Fibroblast of skin of right quadriceps (primary cell): ENCODE data around the gene ACTRT2.

Experiments used
- DNase-seq: peaks from one replicate; pipeline ENCODE4 v3.0.0-alpha.2; 2013

The ACTRT2 gene

DNA sequence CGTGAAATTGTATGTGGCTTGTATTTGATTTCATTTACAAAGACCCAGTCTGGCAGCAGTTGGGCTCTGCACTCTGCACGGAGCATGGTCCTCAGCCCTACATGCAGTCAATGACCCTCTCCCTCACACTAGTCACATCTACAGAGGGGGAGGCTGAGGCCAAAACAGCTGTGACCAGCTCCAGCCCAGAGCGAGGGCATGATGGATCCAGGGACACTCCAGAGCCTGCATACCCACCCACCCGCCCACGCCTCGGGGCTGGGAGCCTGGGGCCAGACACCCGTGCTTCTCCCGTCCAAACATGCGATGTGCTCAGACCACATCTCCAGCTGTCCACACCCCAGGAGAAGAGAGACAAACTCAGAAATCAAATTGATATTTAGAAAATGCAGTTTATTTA, 33.8 kb downstream of the ACTRT2 start:
- DNase-seq: no peak

DNA sequence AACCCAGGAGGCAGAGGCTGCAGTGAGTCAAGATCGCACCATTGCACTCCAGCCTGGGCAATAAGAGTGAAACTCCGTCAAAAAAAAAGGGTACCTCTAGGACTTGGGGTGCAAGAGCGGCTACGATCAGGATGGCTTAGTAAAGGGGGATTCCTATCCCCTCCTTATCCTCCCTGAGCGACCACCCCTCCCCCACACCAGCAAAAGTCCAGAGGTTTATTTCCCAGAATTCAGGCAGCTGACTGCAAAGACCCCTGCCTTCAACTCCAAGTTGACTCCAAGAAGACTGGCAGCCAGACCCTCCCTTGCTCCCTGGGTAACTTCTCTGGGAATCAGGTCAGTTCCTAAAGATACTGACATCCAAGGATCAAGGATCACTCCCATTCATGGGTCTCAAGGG, 35.4 kb downstream of the ACTRT2 start:
- DNase-seq: no peak

DNA sequence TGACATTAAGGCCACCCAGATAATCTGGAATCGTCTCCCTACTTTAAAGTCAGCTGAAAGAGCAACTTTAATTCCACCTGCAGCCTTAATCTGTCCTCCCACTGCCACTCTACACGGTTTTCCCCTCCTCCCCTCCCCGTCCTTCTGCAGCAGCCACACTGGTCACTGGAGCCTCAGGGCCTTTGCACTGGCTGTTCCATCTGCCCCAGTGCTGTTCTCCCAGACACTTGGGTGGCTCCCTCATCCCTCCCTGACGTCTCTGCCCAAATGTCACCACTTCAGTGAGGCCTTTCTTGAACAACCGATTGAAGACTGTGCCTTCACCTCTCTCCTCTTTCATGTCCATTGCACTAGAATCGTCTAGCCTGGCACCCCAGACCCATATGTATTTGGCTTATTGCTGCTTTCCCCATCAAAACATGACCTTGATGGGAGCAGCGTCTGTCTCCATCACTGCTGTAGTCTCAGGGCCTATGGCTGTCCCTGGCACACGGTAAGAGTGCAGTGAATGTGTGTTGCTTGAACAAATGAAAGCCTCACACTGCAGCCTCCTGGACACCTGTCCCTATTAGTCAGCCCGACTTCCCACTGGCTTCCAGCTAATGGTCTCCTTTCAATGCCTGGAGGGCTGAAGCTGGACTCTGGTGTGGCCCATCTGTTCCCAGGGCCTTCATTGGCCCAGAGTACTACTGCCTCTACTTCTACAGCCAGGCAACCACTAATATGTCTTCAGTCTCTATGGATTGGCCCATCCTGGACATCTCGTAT, 37.2 kb downstream of the ACTRT2 start:
- DNase-seq: no peak

DNA sequence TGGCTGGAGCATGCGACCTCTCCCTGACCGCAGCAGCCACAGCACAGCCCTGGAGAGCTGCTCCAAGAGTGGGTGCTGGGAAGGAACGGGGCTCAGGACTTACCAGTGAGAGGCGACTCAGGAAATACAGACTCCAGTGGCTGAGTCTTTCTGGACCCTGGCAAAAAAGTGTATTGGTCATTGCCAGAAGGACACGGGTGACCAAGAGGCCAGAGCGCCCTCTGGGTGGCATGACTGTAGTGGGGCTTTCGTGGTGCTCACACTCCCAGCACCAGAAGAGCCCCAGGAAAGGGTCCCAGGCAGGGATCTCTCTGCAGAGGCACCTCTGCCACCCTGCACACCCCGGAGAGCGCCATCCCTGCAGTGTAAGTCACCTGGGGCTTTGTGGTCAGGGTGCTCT, 38.9 kb downstream of the ACTRT2 start:
- DNase-seq: no peak

DNA sequence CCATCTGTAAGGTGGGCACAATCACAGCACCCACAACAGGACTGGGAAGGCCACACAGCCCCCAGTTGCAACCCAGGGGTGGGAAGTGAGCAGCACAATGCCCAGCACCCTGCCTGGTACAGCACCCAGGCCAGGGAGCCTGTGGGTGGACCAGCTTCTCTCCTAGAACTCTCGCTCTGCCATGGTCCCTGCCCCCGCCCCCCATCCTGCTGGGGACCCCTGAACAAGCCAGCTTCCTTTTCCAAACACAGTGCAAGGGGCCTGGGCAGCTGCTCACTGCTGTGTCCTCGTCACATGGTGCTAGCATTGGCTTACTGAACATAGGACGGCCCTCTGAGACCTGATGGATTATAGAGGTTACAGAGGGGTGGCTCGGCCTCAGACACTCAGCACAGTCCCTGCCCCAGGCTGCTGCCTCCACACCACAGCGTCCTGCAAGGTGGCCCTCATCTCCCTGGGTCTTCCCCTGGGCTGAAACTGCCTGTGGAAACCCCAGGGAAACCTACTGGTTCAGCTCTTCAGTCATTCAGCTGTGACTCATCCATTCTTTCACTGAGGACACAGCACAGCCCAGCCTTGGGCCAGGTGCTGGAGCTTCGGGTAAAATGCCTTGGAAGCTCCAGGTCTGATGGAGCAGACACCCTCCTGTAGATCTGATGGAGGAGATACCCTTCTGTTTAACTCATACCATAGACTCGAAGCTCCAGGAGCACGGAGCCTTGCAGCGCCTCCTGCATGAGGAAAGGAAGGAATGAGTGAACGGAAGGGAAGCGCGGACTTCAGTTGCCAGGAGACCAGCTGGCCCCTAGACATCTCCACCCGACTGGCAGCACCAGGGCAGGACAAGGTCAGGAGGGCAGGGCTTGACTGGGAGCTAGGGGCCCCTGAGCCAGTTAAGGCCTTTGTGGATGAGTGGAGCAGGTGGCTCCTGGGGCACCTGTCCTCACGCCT, 39.6 kb downstream of the ACTRT2 start:
- no peak for DNase-seq

DNA sequence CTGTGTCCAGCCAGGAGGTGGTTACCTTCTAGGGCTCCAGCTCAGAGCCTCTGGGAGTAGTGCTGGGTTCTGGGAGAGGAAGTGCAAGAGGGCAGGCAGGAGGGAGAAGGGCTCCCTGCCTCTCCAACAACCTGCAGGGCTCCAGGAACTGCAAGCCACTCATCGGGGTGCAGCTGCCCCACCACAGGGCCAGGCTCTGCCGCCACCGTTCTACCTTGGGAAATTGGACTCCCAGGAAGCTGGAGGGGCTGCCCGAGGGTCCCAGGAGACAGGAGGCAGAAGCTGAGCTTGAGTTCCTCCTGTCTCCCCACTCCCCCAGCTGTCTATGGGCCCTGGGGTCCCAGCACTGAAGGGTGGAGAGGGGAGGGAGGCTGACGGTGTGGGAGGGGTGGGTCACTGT, 40.3 kb downstream of the ACTRT2 start:
- DNase-seq: no peak

DNA sequence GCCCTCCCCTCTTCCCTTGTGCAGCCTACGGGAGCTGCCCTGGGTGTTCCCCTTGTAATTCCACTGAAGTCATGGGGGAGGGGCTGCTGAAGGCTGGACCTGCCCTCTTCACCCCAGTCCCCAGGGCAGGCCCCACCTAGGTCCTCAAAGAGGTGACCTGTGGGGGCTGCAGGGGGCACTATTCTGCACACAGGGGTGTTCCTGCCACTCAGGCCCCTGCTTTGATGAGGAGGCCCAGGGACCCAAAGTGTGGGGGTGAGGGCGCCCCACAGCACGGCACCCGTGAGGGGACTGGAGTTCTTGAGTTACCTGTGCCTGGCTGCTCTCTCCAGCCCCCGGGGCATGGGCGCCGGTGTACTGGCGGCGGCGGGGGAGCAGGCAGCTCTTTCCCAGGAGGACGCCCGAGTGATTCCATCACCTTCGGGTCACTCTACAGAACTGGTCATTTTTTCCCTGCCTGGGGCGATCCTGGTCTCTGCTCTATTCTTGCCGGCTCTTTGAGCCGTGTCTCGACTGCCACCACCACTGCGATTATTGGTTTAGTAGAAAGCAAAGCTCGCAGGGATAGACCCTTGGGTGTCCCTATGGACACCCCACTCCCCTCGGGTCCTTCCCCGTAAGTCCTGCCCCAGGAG, 40.8 kb downstream of the ACTRT2 start:
- no peak for DNase-seq

DNA sequence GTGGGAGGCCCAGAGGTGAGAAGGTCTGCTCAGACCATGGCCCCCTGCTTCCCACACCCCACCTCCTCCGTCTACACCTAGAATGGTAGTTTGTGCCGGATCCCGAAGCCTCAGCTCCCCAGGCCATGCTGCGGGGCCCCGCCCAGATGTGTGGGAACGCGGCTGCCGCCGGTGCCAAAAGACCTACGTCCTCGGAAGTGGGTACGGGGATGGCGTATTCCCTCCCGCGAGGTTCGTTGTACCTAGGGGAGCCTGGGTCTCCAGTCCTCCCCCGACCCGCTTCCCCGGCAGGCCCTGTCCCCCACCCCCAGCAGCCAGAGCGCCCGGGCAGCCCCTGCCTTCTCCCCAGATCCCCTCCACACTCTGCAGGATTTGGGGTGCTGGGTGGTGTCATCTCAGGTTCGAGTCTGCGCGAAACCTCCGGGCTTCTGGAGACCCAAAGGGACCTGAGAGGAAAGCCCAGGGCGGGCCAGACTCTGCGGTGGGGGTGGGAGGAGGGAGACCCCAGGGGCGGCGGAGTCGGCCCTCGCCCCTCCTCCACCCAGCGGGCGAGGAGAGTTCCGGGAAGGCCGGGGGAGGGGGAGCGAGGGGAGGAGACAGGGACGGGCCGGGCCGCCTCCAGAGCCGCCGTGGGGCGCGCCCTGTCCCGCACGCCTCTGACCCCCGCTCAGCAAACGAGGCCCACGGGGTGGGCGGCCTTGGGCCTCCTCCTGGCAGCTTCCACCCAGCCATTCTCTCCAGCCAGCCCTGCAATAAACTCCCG, 41.5 kb downstream of the ACTRT2 start:
- no peak for DNase-seq

DNA sequence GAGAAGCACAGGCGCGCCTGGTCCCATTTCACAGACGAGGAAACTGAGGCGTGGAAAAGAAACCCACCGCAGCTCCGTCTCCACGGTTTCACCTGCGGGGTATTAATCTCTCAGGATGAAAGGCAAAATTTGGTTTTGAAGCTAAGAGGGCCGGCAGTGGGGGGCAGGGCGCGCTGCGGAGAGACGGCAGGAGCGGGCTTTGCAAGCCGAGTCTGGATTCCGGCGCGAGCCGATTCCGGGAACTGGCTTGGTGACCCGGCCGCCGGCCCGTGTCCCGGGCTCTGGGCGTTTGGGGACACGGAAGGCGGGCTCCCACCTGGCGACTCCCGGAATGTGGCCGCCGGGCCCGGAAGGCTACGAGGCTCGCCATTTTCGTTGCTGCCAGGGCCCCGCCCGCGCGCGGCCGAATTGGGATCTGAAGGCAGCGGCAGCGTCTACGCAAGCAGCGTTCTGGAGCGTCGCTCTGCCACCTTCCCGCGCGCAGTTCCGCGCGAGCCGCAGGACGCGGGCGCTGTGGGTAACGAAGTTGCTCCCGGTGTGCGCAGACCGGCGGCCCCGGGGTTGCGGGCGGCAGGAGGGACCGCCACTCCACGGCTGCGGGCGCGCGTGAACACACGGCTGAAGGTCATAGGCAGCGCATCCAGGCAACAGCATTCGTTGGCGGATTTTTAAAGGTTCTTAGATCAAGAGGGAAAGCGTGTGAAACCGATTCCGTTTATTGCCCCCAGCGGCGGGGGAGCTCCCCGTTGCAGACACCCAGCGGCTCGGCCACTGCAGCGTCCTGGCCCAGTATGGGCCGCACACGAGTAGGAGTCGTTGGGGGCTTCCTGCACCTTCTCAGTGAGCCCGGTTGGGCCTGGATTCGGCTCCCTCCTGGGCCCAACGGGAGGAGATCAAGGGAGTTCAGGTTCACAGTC, 42.4 kb downstream of the ACTRT2 start:
- no peak for DNase-seq

DNA sequence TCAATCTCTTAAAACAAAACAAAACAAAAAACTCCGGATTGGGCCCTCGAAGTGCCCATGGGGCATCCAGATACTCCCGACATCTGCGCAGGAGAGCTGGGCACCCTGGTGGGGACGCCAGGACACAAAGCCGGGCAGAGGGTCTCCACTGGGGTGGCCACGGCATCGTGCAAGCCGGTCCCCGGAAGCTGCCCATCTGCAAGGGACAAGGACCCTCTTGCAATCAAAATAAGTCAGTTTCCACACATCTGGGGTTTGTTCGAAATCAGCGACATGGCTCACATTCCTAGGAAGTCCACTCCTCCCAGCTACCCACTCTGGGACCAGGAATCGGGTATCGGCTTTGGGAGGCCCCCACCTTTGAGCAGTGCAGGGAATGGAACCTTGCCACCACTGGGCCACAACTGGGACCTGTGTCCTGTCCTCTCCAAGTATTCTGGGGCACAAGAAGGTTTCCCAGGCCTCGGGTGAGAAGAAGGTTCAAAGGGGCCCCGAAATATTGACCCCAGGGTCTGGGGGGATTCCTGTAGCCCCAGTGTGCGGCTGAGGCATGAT, 43.1 kb downstream of the ACTRT2 start:
- DNase-seq: no peak

DNA sequence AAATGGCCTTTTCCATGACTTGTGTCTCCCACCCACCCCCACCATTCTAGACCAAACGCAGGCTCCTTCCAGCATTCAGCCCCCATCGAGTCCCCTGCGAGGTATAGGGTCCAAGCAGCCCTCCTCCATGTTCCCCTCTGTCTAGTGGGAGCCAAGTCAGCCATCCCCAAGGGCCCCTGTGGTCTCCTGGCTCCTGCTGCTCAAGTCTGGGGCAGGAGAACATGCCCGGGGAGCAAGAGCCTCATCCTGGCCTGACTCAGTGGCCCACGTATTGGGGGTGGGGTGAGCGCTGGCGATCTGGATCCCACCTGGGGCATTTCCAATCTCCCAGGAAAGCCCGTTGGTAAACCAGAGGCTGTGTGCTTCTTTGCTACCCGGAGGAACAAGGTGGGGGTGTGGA, 43.6 kb downstream of the ACTRT2 start:
- no peak for DNase-seq

DNA sequence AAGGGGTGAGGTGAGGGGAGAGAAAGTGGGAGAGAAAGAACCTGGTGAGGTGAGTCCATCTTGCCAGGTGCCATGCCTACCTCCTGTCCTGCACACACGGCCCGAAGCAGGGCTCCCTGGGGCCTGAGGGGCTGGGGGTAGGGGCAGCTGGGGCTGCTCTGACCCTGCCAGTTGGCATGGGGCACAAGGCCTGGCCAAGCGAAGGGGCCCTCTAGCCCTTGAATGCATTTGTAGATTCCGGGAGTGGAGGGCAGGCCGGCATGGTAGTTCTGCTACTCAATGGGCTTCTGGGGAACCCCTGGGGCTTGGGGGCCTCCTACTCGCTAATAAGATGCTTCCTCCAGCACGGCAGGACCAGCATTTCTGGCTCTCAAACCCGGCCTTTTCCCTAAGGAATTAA, 44.1 kb downstream of the ACTRT2 start:
- no peak for DNase-seq

DNA sequence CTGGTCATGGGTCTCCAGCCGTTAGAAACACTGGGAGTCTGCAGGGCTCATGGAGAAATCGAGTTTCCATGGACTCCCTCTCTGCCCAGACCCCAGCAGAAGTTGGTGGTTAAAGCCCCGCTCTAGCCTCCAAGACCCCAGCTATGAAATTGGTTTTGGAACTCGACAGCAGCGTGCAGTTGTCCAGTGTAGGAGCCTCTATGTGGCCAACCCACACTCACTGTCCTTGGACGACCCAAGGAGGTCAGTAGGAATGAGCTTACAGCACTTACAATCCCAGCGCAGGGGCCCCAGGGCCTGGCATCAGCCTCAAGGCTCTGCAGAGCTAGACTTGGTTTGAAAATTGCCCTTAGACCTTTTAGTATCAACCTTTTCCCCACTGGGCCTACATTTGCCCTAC, 44.5 kb downstream of the ACTRT2 start:
- no peak for DNase-seq

DNA sequence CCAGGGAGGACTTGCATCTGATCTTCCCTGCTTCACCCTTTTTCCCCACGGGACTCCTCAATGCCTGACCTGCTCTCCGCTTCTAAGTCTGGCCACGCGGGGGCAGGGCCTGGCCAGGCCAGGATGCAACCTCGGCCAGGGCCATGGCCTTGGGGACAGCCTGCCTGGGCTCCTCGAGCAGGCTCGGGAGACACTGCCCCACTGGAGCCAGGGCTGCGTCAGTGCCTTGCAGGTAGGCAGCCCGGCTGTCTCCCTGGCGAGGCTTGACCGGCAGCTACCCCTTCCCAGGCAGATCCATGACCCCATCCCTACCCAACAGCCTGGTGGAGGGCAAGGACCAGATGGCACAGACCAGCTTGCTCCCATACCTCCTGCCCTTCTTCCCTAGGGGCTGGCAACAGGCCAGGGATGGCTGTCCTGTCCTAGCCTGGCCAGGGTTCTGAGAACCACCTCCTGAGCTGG, 45.0 kb downstream of the ACTRT2 start:
- DNase-seq: no peak

DNA sequence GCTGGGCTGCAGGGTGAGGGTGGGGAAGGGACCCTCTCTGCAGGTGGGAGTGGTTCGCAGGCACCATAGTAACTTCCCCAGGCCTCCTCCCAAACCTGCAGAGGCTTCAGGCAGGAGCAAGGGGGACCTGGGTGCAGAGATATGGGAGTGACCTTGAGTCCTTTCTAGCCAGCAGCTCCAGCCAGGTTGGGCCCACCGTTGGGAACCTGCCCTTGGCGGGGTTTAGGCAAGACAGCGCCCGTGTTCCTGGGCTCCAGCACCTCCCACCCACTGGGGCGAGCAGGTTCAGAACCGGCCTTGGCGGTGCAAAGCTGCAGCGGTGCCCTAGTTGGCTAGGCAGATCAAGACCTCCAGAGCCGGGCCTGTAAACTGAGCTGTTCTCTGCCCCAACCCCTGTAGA, 45.6 kb downstream of the ACTRT2 start:
- no peak for DNase-seq

DNA sequence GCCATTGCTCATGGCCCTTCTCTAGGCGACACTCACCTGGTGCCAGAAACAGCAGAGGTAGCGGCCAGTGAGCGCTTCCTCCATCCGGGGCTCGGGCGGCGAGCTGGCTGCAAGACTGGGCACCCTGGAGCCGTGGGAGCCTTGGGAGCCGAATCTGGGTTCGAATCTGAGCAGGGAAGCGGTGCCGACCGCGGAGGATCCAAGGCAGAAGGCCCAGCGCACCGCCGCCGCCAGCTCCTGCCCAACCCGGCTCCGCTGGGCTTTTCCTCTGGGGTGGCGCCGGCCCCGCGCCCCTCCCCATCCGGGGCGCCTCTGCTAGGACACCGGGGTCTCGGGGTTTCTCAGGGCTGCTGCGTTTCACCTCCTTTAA, 46.0 kb downstream of the ACTRT2 start:
- DNase-seq: no peak

DNA sequence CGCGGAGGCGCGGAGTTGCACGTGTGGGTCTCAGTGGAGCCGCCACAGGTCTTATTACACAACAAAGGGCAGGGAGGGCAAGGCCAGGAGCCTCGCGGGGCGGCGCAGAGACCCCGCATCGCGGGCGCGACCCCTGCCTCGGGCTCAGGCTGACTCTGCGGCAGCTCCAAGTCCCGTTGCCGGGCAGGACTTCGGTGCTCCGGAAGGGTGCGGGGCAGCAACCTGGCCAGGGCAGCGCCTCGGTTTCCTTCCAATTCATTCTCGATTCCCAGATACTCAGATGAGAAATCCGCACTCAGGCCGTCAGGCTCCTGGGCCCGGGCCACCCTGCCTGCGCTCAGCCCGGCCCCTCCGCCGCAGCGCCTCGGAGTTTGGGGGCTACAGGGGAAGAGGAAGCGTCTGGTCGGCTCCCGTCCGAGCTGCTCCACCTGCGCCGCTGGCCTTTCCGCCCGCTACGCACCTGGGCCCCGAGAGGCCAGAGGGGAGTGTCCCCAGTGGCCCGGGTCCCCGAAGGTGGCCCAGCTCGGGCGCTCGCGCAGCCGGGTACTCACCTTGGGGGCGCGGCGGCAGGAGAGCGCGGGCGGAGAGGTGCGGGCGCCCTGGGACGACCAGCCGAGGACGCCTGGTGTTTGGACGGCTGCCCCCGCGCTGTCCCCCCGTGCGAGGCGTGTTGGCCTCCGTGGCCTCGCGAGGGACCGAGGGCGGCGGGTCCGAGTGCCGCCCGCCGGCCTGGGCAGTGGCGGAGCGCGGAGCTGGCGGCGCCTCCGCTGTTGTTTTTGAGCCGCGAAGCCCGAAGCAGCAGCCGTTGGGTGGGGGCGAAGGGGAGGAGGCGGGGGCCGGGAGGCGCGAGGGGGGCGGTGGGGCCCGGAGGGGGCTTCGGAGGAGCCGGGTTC, 46.6 kb downstream of the ACTRT2 start:
- no peak for DNase-seq

DNA sequence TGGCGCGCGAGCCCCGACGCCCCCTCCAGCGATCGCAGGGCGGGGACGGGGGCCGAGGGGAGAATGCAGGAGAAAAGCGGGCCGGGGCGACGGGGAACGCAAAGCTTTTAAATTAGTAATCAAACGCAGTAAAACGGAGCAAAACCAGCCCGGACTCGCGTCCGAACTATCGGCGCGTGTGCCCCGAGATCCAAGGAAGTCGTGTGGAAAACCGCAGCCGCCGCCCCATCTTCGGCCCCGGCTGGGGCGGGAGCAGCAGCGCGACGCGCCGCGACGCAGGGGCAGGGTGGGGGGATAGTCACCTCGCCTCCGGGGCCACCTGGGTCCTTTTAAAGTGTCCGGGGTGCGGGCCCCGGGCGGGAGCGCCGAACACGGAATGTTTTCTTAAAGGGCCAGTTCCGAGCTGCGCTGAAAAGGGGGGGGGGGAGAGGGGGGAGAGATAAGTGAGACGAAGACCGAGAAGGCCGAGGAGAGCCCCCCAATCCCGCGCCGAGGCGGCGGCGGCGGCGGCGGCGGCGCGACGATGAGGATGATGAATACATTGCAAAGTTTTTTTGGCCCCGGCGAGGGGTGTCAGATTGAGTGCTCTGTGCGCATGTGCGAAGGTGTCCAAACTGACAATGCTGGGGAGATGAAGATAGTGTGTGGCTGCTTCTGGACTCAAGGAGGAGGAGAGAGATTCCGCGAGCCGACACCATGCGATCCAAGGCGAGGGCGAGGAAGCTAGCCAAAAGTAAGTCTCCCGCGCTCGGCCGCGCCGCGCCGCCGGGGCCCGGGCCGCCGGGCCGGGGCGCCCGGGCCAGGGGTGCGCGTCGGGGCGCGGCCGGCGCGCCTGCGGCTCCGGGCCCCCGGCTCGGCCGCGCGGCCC, 47.5 kb downstream of the ACTRT2 start, which contains the start of gene PRDM16:
PRDM16 (plus strand) TSS at position 640 of the 868 bp plus-strand sequence; CDS start at position 697, 57 bp downstream.
- DNase-seq: peak; percentile 65
